GM12872 (cell line): ENCODE results near the gene PHGDH.

Source experiments
- CTCF ChIP-seq: IDR thresholded peaks from 3 replicates; pipeline ENCODE4 v1.5.1; 2011; ENCODE audit warnings: low read depth, mild to moderate bottlenecking, low read length, moderate library complexity; ENCODE audit not compliant: insufficient read depth

PHGDH gene

GRCh38 chr1:119727991-119728390 lies 16.3 kb downstream of the PHGDH start:
- no peak for TF ChIP-seq CTCF

GRCh38 chr1:119729044-119729443 lies 17.3 kb downstream of the PHGDH start:
- no peak for TF ChIP-seq CTCF

- TF ChIP-seq CTCF: no peak
Measured at GRCh38 chr1:119731060-119731459, 19.3 kb downstream of the PHGDH start.

- TF ChIP-seq CTCF: no peak
Measured at GRCh38 chr1:119731741-119732430, 20.2 kb downstream of the PHGDH start.

GRCh38 chr1:119732465-119733168 lies 20.9 kb downstream of the PHGDH start:
- TF ChIP-seq CTCF: no peak

- TF ChIP-seq CTCF: no peak
Measured at GRCh38 chr1:119733754-119734153, 22.0 kb downstream of the PHGDH start.

- no peak for TF ChIP-seq CTCF
Measured at GRCh38 chr1:119735217-119735616, 23.5 kb downstream of the PHGDH start.
